Vagina (tissue), 2 donors: Measurements from ENCODE around the gene NT5DC2. TPM values are rescaled to one million over a fixed set of nuclear protein-coding genes. Genes with fewer than 3 reads are reported as not detected.

Experiments
- DNase-seq, 2 donors: peaks; one replicate each; pipeline ENCODE4 v3.0.0-alpha.2; 2017; ENCODE audit errors: extremely low spot score in 2 of 2
- H3K27ac ChIP-seq: fragments of 200-600 bp; sonication (generic); one replicate; pipeline ENCODE4 v1.5.1; 2019
- H3K27me3 ChIP-seq: fragments of 200-600 bp; sonication (generic); one replicate; pipeline ENCODE4 v1.5.1; 2019
- H3K36me3 ChIP-seq, 2 donors: fragments of 200-600 bp; sonication (generic); one replicate each; pipeline ENCODE4 v1.5.1; 2017 to 2019
- H3K4me1 ChIP-seq: fragments of 200-600 bp; sonication (generic); one replicate; pipeline ENCODE4 v1.5.1; 2019
- H3K4me3 ChIP-seq, 2 donors: fragments of 200-600 bp; sonication (generic); 1 replicate in 1 of 2; 2 replicates in 1 of 2; pipeline ENCODE4 v1.5.1; 2016 to 2019
- H3K9me3 ChIP-seq: fragments of 200-600 bp; sonication (generic); one replicate; pipeline ENCODE4 v1.5.1; 2019
- CTCF ChIP-seq, 3 experiments: fragments of 450-650 bp in 2 of 3; fragments of 200-600 bp in 1 of 3; sonication (generic) in 1 of 3; IDR thresholded peaks; one replicate each; pipeline ENCODE4 v1.5.1; 2017 to 2019; ENCODE audit warnings: antibody characterized with exemption in 3 of 3, mild to moderate bottlenecking in 2 of 3, moderate library complexity in 2 of 3
- POLR2A ChIP-seq, 2 donors: fragments of 450-650 bp; IDR thresholded peaks; one replicate each; pipeline ENCODE4 v1.6.1; 2017; ENCODE audit warnings: antibody characterized with exemption in 2 of 2, mild to moderate bottlenecking in 2 of 2, moderate library complexity in 2 of 2
- POLR2AphosphoS5 ChIP-seq, 2 donors: sonication (generic); formaldehyde crosslinking; IDR thresholded peaks; one replicate each; pipeline ENCODE4 v1.9.0; 2017; ENCODE audit warnings: antibody characterized with exemption in 2 of 2, mild to moderate bottlenecking in 2 of 2, low read depth in 1 of 2; ENCODE audit not compliant: insufficient read depth in 1 of 2
- intact Hi-C: fragments of 100-400 bp; cut with DNase I; formaldehyde crosslinking; loops from one replicate; pipeline ENCODE4 v1.15.1; 2023
- total RNA-seq: library from RNA; depleted of rRNA; stranded (reverse); fragments of >200 nt; gene quantifications from one replicate; pipeline ENCODE4 v1.2.3, GENCODE V29; 2016

NT5DC2 gene
- total RNA-seq, 1 donor from 2014 or later: 63.3 TPM

DNA sequence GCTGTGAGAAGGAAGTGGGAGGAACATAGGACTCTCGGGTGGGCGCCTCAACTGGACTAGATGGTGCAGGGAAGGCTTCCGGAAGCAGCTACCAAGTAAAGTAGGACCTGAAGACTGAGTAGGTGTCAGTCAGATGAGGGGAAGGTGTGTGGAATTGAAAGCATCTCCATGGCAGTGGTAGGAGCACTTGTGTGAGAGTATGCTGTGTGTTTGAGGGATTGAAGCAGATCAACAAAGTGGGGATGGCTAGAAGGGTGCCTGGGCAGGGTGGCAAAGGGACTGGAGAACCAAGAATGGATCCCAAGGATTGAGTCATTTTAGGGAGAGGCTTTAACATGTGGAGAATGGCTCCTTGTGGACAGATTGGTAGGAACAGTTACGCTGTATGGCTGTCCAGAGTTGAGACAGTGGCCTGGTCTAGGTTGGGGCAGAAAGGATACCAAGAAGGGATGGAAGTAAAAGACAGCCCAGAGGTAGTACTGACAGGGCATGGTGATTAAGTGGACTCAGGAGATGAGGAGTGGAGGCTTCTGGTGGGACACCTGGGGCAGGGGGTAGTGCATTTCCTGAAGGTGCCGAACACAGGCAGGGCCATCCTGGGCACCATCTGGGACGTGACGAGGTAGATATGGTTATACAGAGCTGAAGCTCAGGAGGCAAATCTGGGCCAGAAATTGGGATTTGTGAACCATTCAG lies 4.2 kb upstream of the NT5DC2 start:
- no peak for TF ChIP-seq CTCF (IDR thresholded peaks at IDR 0.05)
- TF ChIP-seq POLR2A (IDR thresholded peaks at IDR 0.05): no peak
- TF ChIP-seq POLR2AphosphoS5 (IDR thresholded peaks at IDR 0.05; ENCODE audit: insufficient read depth in 1 of 2, low read depth in 1 of 2): no peak
- Histone ChIP-seq H3K4me3 (peak overlapping the region; percentile 67 to 74), H3K27me3 (no peaks in the 10 kb centered on the region), H3K4me1 (peaks cover 73% of the 10 kb centered on the region), H3K27ac (peak overlapping the region; percentile 62), H3K9me3 (no peaks in the 10 kb centered on the region), H3K36me3 (no peaks in the 10 kb centered on the region)
- intact Hi-C loops: loop anchor here (10.0 kb wide), 1 partner anchor 63 kb away; no protein-coding TSS in a partner anchor
- DNase-seq: peak in 1 of 2 donors; percentile 77

- H3K9me3 ChIP-seq: no peaks in the 10 kb centered on the region
- intact Hi-C loops: loop anchor here (10.0 kb wide), 1 partner anchor 62 kb away; no protein-coding TSS in a partner anchor
These were observed 3.5 kb upstream of the NT5DC2 start for GRCh38 chr3:52537165-52537620.

DNA sequence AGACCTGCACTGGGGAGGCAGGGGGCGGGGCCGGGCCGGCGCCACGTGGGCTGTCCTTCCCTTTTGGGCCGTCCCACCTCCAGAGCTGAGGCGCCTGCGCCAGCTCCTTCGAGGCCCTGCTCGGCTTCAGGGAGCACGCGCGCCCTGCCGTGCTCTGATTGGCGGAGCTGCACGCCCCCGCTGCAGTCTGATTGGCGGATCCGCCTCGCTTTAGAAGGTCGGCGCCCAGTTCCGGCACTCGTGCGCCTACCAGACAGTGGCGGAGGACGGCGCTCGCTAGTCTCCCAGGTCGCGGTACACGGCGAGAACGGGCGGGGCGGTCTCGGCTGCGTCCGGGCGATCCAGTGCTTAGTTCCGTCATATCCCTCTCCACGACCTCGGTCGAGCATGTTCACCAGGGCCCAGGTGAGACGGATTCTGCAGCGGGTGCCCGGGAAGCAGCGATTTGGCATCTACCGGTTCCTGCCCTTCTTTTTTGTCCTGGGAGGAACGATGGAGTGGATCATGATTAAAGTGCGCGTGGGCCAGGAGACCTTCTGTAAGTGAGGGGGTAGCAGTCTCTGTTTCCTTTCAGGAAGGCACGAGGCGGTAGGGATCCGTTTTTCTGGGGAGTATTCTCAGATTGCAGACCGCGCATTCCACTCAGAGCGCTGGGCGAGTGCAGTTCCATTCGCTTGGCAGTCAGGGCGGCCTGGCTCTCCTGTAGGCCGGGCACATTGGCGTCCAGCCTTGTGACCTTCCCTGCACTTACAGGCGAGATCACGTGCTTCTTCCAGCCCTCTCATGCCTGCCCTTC lies 2.9 kb upstream of the NT5DC2 start, which contains the start of gene UQCC5:
UQCC5 (plus strand) TSS at position 237 of the 796 bp plus-strand sequence; CDS start at position 388, 151 bp downstream.
- peak; percentile 89 to 98 for TF ChIP-seq POLR2A (IDR thresholded peaks at IDR 0.05)
- TF ChIP-seq CTCF (IDR thresholded peaks at IDR 0.05): peak in 1 of 3 experiments; percentile 6
- peak; percentile 94 to 100 for TF ChIP-seq POLR2AphosphoS5 (IDR thresholded peaks at IDR 0.05; ENCODE audit: insufficient read depth in 1 of 2, low read depth in 1 of 2)
- H3K9me3 ChIP-seq: no peaks in the 10 kb centered on the region
- H3K27ac ChIP-seq: peak within 1 kb of the TSS; percentile 92
- H3K27me3 ChIP-seq: no peaks in the 10 kb centered on the region
- DNase-seq: peak; percentile 97 to 99
- intact Hi-C loops: loop anchor here (10.0 kb wide), 1 partner anchor 62 kb away; no protein-coding TSS in a partner anchor
- H3K4me1 ChIP-seq: peaks cover 86% of the 10 kb centered on the region
- peak within 1 kb of the TSS; percentile 67 to 74 for H3K4me3 ChIP-seq
- H3K36me3 ChIP-seq: no peaks in the 10 kb centered on the region

More at GRCh38 chr3:52537165-52537620, 3.5 kb upstream of the NT5DC2 start:
- peak overlapping the region; percentile 62 for H3K27ac ChIP-seq
- no peaks in the 10 kb centered on the region for H3K36me3 ChIP-seq
- no peak for DNase-seq
- TF ChIP-seq POLR2A (IDR thresholded peaks at IDR 0.05) (no peak), POLR2AphosphoS5 (IDR thresholded peaks at IDR 0.05; ENCODE audit: insufficient read depth in 1 of 2, low read depth in 1 of 2) (no peak), CTCF (IDR thresholded peaks at IDR 0.05) (no peak)
- H3K4me1 ChIP-seq: peaks cover 80% of the 10 kb centered on the region
- H3K4me3 ChIP-seq: peak overlapping the region; percentile 67 to 74
- no peaks in the 10 kb centered on the region for H3K27me3 ChIP-seq

- intact Hi-C loops: loop anchor here (10.0 kb wide), 1 partner anchor 61 kb away; no protein-coding TSS in a partner anchor
- peak overlapping the region; percentile 62 for H3K27ac ChIP-seq
- TF ChIP-seq POLR2A (IDR thresholded peaks at IDR 0.05) (no peak), POLR2AphosphoS5 (IDR thresholded peaks at IDR 0.05; ENCODE audit: insufficient read depth in 1 of 2, low read depth in 1 of 2) (no peak), CTCF (IDR thresholded peaks at IDR 0.05) (no peak)
These were observed 2.4 kb upstream of the NT5DC2 start for GRCh38 chr3:52536112-52536368.

More at GRCh38 chr3:52536112-52536368, 2.4 kb upstream of the NT5DC2 start:
- peak overlapping the region; percentile 67 to 74 for H3K4me3 ChIP-seq
- no peaks in the 10 kb centered on the region for H3K9me3 ChIP-seq
- H3K4me1 ChIP-seq: peaks cover 86% of the 10 kb centered on the region
- no peaks in the 10 kb centered on the region for H3K27me3 ChIP-seq
- no peaks in the 10 kb centered on the region for H3K36me3 ChIP-seq
- DNase-seq: no peak
